Retinal pigment epithelial cell (primary cell): Measurements from ENCODE around the gene PROM2.

ENCODE experiments used
- DNase-seq: peaks from one replicate; pipeline ENCODE4 v3.0.0-alpha.2; 2010; ENCODE audit warnings: low read depth
- H3K4me3 ChIP-seq: 2 replicates; pipeline ENCODE4 v1.5.1; 2011; ENCODE audit warnings: mild to moderate bottlenecking, low read length, control low read depth, moderate library complexity
- CTCF ChIP-seq: conservative IDR thresholded peaks from 2 replicates; pipeline ENCODE4 v1.5.1; 2011; ENCODE audit warnings: low read depth, low read length, control low read depth, inconsistent platforms

PROM2 gene

DNA sequence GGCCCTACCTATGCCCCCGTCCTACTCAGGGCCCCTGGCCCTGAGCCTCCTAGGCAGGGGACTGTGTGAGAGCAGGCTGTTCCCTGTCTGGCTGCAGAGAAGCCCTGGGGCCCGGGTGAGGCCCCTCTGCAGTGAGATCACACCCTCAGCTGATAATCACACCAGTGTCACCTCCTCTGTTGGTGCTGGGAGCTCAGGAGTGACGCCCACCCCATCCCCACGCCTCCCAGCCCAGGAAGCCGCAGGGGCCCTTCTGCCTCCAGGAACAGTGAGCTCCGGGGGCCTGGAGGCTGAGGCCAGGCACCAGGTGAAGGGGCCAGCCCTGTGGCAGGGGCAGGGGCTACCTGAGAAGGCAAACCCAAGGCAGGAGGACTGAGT lies 42.9 kb downstream of the PROM2 start:
- DNase-seq: no peak
- no peak overlapping the region for H3K4me3 ChIP-seq
- no peak for TF ChIP-seq CTCF

- no peak for TF ChIP-seq CTCF
- DNase-seq: no peak
- H3K4me3 ChIP-seq: no peak overlapping the region
Observed at GRCh38 chr2:95317665-95318425, 43.6 kb downstream of the PROM2 start.

GRCh38 chr2:95318431-95319220 lies 44.4 kb downstream of the PROM2 start:
- no peak for DNase-seq
- no peak for TF ChIP-seq CTCF
- H3K4me3 ChIP-seq: no peak overlapping the region

DNA sequence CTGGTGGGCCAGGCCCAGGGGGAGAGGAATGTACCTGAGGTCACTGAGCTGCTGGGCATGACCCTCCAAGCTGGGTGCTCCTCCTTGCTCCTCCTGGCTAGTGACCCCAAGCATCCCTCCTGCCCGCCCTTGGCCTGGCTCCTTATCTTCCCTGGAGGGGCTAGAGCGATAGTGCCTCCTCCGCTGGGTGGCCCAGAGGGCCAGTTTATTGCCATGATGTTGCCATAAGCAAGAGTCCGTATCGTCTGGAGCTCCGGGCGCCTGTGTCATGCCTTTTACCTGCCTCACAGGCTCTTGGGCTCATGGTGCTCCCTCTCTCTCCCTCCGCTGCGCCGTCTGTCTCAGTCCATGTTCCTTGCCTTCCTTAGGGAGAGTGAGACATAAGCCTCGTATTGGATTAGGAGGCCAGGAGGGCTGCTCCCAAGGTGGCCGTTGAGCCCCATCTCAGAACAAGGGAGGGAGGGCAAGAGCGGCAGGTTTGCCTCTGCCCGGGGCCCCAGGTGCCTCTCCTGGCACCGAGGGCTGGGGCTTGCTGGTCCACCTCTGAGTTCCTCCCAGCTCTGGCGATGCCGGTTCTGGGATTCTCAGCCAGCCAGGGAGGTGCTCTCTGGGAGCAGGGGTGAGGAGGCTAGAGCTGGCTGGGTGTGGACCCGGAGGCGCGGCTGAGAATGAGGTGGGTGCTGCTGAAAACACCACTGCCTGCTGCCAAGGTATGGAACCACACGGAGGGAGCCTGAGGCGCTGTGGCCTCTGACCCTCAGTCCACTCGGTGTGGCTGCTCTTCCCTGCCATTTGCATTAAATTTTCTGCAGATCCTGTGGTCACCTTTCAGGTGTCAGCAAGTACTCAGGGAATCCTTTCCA lies 45.5 kb downstream of the PROM2 start:
- H3K4me3 ChIP-seq: no peak overlapping the region
- TF ChIP-seq CTCF: no peak
- no peak for DNase-seq

- TF ChIP-seq CTCF: no peak
- H3K4me3 ChIP-seq: no peak overlapping the region
- DNase-seq: no peak
Observed at GRCh38 chr2:95320344-95320712, 46.1 kb downstream of the PROM2 start.

- no peak overlapping the region for H3K4me3 ChIP-seq
- no peak for TF ChIP-seq CTCF
- no peak for DNase-seq
Observed at GRCh38 chr2:95320986-95321767, 46.9 kb downstream of the PROM2 start.
